K562 (cell line): Measurements from ENCODE around the gene CERCAM. TPM values are rescaled to one million over a fixed set of nuclear protein-coding genes. Genes with fewer than 3 reads are reported as not detected.

Experiments used
- AFF4 ChIP-seq: sonication (generic); formaldehyde crosslinking; IDR thresholded peaks from 2 replicates; pipeline ENCODE4 v1.8.0; 2023; ENCODE audit warnings: mild to moderate bottlenecking, missing genetic modification reagents
- CSDE1 ChIP-seq, 2 experiments: fragments of 450-650 bp; IDR thresholded peaks; 2 replicates each; pipeline ENCODE4 v1.6.1; 2016; ENCODE audit warnings: mild to moderate bottlenecking in 1 of 2
- CXXC5 ChIP-seq: fragments of 250-450 bp; sonication (Bioruptor Pico); IDR thresholded peaks from 2 replicates; pipeline ENCODE4 v1.8.0; 2022; ENCODE audit warnings: inconsistent platforms, mild to moderate bottlenecking, moderate library complexity
- PCBP1 ChIP-seq: fragments of 200-400 bp; formaldehyde crosslinking; IDR thresholded peaks from 2 replicates; pipeline ENCODE4 v1.6.1; 2018; ENCODE audit warnings: mild to moderate bottlenecking, low read depth, low read length; ENCODE audit not compliant: poor library complexity, severe bottlenecking
- PHF21A ChIP-seq: fragments of 450-650 bp; IDR thresholded peaks from 2 replicates; pipeline ENCODE4 v1.6.1; 2017; ENCODE audit warnings: low read depth, borderline replicate concordance
- RCOR1 ChIP-seq, 2 experiments: IDR thresholded peaks; 2 replicates each; pipeline ENCODE4 v1.6.1; 2012; ENCODE audit warnings: low read depth in 2 of 2, low read length in 2 of 2, borderline replicate concordance in 1 of 2, improper control_type of control experiment in 1 of 2
- RREB1 ChIP-seq: fragments of 250-450 bp; sonication (Bioruptor Pico); IDR thresholded peaks from 2 replicates; pipeline ENCODE4 v1.4.0; 2020
- SMAD2 ChIP-seq: fragments of 150-350 bp; IDR thresholded peaks from 2 replicates; pipeline ENCODE4 v1.6.1; 2014; ENCODE audit warnings: low read depth, mild to moderate bottlenecking, low read length
- SMARCE1 ChIP-seq: fragments of 450-650 bp; IDR thresholded peaks from 2 replicates; pipeline ENCODE4 v1.7.1; 2016; ENCODE audit warnings: mild to moderate bottlenecking
- THRA ChIP-seq: fragments of 450-650 bp; IDR thresholded peaks from 2 replicates; pipeline ENCODE4 v1.6.1; 2017; ENCODE audit warnings: mild to moderate bottlenecking, moderate library complexity
- ZBED1 ChIP-seq: IDR thresholded peaks from 2 replicates; pipeline ENCODE4 v1.6.1; 2014
- ZBTB49 ChIP-seq: sonication (generic); formaldehyde crosslinking; IDR thresholded peaks from 2 replicates; pipeline ENCODE4 v1.8.0; 2022; ENCODE audit warnings: missing genetic modification reagents, mild to moderate bottlenecking, borderline replicate concordance
- ZNF175 ChIP-seq: fragments of 200-800 bp; sonication (Bioruptor generic); IDR thresholded peaks from 2 replicates; pipeline ENCODE4 v1.6.1; 2016; ENCODE audit warnings: low read depth, mild to moderate bottlenecking, missing genetic modification characterization, missing compliant biosample characterization
- ZNF282 ChIP-seq: sonication (generic); formaldehyde crosslinking; IDR thresholded peaks from 2 replicates; pipeline ENCODE4 v1.8.1; 2023; ENCODE audit warnings: missing genetic modification reagents
- ZNF324 ChIP-seq: fragments of 250-450 bp; sonication (Bioruptor Pico); IDR thresholded peaks from 2 replicates; pipeline ENCODE4 v1.4.0; 2020; ENCODE audit warnings: mild to moderate bottlenecking
- ZNF444 ChIP-seq: fragments of 250-450 bp; sonication (Bioruptor Pico); IDR thresholded peaks from 2 replicates; pipeline ENCODE4 v1.4.0; 2020; ENCODE audit warnings: mild to moderate bottlenecking, moderate library complexity
- polyA plus RNA-seq, 8 experiments: library from polyadenylated mRNA; depleted of rRNA in 4 of 8; stranded (reverse) in 5 of 8; unstranded in 3 of 8; fragments of >200 nt; fragmentation: Nextera tagmentation in 2 of 8; fragmentation: Illumina TruSeq in 1 of 8; extraction: Ambion mirVana in 2 of 8; extraction: Trizol in 1 of 8; gene quantifications; 2 replicates each; pipeline versions ENCODE4 v1.2.1 to v1.2.3, GENCODE V29; 2011 to 2014; ENCODE audit warnings: inconsistent platforms in 1 of 8, missing spikeins in 1 of 8
- total RNA-seq, 7 experiments: library from RNA; depleted of rRNA in 6 of 7; stranded (reverse); fragments of >200 nt in 6 of 7; fragmentation: Illumina TruSeq in 2 of 7; extraction: Trizol in 2 of 7; gene quantifications; 2 replicates each; pipeline versions ENCODE4 v1.2.1 to v1.2.3, GENCODE V29; 2011 to 2021; ENCODE audit warnings: low replicate concordance in 1 of 7

The CERCAM gene
- total and polyA plus RNA-seq, 9 of the 15 experiments (the other 6 are each of a cell fraction or from before 2014, with no cell fraction given): 0.75 to 24.0 (median 18.0) TPM

GRCh38 chr9:128456613-128457061 is 36.0 kb downstream of the CERCAM start (continued):
- TF ChIP-seq RREB1 (CRISPR knock-in tag) (0 out of 2 replicates have a peak, but pooled peaks have one; percentile 12), ZBTB49 (CRISPR knock-in tag) (no peak), PHF21A (no peak), PCBP1 (peak; percentile 52), CXXC5 (CRISPR knock-in tag) (no peak; the same call in 1 of the 2 replicates), ZNF175 (no peak), SMAD2 (no peak), AFF4 (CRISPR knock-in tag) (no peak), ZNF444 (CRISPR knock-in tag) (no peak), SMARCE1 (no peak), ZNF324 (CRISPR knock-in tag) (no peak), THRA (no peak), ZNF282 (CRISPR knock-in tag) (no peak), RCOR1 (IDR thresholded peaks at IDR 0.05; ENCODE audit: borderline replicate concordance in 1 of 2, low read depth in 2 of 2, low read length in 2 of 2) (peak in 1 of 2 experiments; percentile 58; a peak in 2 of 4 replicates), ZBED1 (no peak), CSDE1 (IDR thresholded peaks at IDR 0.05) (no peak)
- TF ChIP-seq, all 486 proteins: peak for 22
